GM12878 (cell line): ENCODE data around the gene TRAPPC4. TPM values are rescaled to one million over a fixed set of nuclear protein-coding genes. Genes with fewer than 3 reads are reported as not detected.

Source experiments
- ATAC-seq: fragments of 200-7000 bp; cut with Tn5 transposase; 3 replicates; pipeline ENCODE4 v1.9.1; 2020; ENCODE audit warnings: mild to moderate bottlenecking, moderate library complexity
- BruUV-seq: library from RNA; stranded (reverse); fragments of 400-500 nt; replicated peaks from 2 replicates; lab custom pipeline; 2021; lab: Mats Ljungman, UMichigan
- CTCF ChIA-PET: fragments of 300-600 bp; sonication (Branson Sonifier 250); formaldehyde crosslinking; extraction: SDS; loops from one replicate; lab custom pipeline; 2021; ENCODE audit warnings: inconsistent platforms; lab: Yijun Ruan, JAX
- POLR2A ChIA-PET: fragments of 350-600 bp; formaldehyde crosslinking; extraction: SDS; loops from one replicate; lab custom pipeline; 2021; ENCODE audit warnings: inconsistent platforms; lab: Charles Lee
- RAD21 ChIA-PET: fragments of 300-600 bp; sonication (Branson Sonifier 250); formaldehyde crosslinking; loops from one replicate; lab custom pipeline; 2023; ENCODE audit warnings: antibody characterized with exemption; ENCODE audit not compliant: unreplicated experiment; lab: Charles Lee
- SMC1A ChIA-PET: fragments of 300-600 bp; sonication (Branson Sonifier 250); formaldehyde crosslinking; loops from one replicate; lab custom pipeline; 2023; ENCODE audit not compliant: unreplicated experiment, uncharacterized antibody; lab: Charles Lee
- DNase-seq: peaks from one replicate; pipeline ENCODE4 v3.0.0-alpha.2; 2011; ENCODE audit warnings: low read depth, low spot score
- FAIRE-seq: peaks from 3 replicates; lab custom pipeline; 2011; peaks lifted over from hg19 to GRCh38; lab: Jason Lieb, UNC
- H2AFZ ChIP-seq: 2 replicates; pipeline ENCODE4 v1.6.0; 2011; ENCODE audit warnings: low read depth, low read length, control low read depth; ENCODE audit not compliant: control insufficient read depth
- H3K27ac ChIP-seq: 2 replicates; pipeline ENCODE4 v1.5.1; 2011; ENCODE audit warnings: control low read depth; ENCODE audit not compliant: control insufficient read depth, insufficient read depth
- H3K27me3 ChIP-seq, 2 experiments: replicated peaks in 1 of 2; 2 replicates each; pipeline versions ENCODE4 v1.6.0 to v1.6.1; 2011; ENCODE audit warnings: low read length in 1 of 2; ENCODE audit not compliant: control insufficient read depth in 2 of 2, insufficient read depth in 2 of 2
- H3K36me3 ChIP-seq, 2 experiments: 2 replicates each; pipeline ENCODE4 v1.5.1; 2011; ENCODE audit warnings: low read length in 1 of 2; ENCODE audit not compliant: control insufficient read depth in 2 of 2, insufficient read depth in 2 of 2
- H3K4me1 ChIP-seq: 2 replicates; pipeline ENCODE4 v1.6.1; 2011; ENCODE audit warnings: mild to moderate bottlenecking, low read length, moderate library complexity, mixed read lengths; ENCODE audit not compliant: control insufficient read depth, insufficient read depth
- H3K4me2 ChIP-seq: 2 replicates; pipeline ENCODE4 v1.6.0; 2011; ENCODE audit warnings: control low read depth; ENCODE audit not compliant: control insufficient read depth, insufficient read depth
- H3K4me3 ChIP-seq: fragments of 200-600 bp; sonication (generic); 2 replicates; pipeline ENCODE4 v1.5.1; 2016
- H3K79me2 ChIP-seq: 2 replicates; pipeline ENCODE4 v1.6.0; 2011; ENCODE audit warnings: low read length; ENCODE audit not compliant: control insufficient read depth, insufficient read depth
- H3K9ac ChIP-seq: 2 replicates; pipeline ENCODE4 v1.8.0; 2011; ENCODE audit warnings: low read length, control low read depth, mixed read lengths; ENCODE audit not compliant: control insufficient read depth, insufficient read depth
- H3K9me3 ChIP-seq: replicated peaks from 3 replicates; pipeline ENCODE4 v1.5.1; 2011; ENCODE audit warnings: mild to moderate bottlenecking, low read length; ENCODE audit not compliant: control insufficient read depth, insufficient read depth
- H4K20me1 ChIP-seq: 2 replicates; pipeline ENCODE4 v1.6.0; 2011; ENCODE audit not compliant: control insufficient read depth, insufficient read depth
- BACH1 ChIP-seq: fragments of 450-650 bp; IDR thresholded peaks from 2 replicates; pipeline ENCODE4 v1.6.1; 2017; ENCODE audit warnings: mild to moderate bottlenecking, borderline replicate concordance
- ETV6 ChIP-seq, 2 experiments: fragments of 450-650 bp in 1 of 2; IDR thresholded peaks in 1 of 2; conservative IDR thresholded peaks in 1 of 2; 2 replicates each; pipeline ENCODE4 v1.6.1; 2014; ENCODE audit warnings: antibody characterized with exemption in 1 of 2, borderline replicate concordance in 1 of 2, low read depth in 1 of 2, mild to moderate bottlenecking in 1 of 2, moderate library complexity in 1 of 2
- GABPA ChIP-seq: IDR thresholded peaks from 2 replicates; pipeline ENCODE4 v1.6.1; 2014; ENCODE audit warnings: antibody characterized with exemption, low read depth, mild to moderate bottlenecking, inconsistent platforms
- GATAD2B ChIP-seq: fragments of 450-650 bp; conservative IDR thresholded peaks from 2 replicates; pipeline ENCODE4 v1.6.1; 2017; ENCODE audit warnings: low read depth, mild to moderate bottlenecking, moderate library complexity
- IRF4 ChIP-seq: IDR thresholded peaks from 2 replicates; pipeline ENCODE4 v1.6.1; 2011; ENCODE audit warnings: low read depth, low read length
- NR2F1 ChIP-seq: fragments of 450-650 bp; conservative IDR thresholded peaks from 2 replicates; pipeline ENCODE4 v1.6.1; 2017; ENCODE audit warnings: mild to moderate bottlenecking
- POLR2AphosphoS5 ChIP-seq: IDR thresholded peaks from 2 replicates; pipeline ENCODE4 v1.6.1; 2011; ENCODE audit warnings: mild to moderate bottlenecking, low read length, inconsistent platforms
- YY1 ChIP-seq: IDR thresholded peaks from 2 replicates; pipeline ENCODE4 v1.6.1; 2011; ENCODE audit warnings: low read depth, mild to moderate bottlenecking, low read length
- WGBS: methylation state at CpG from one replicate; pipeline ENCODE4 v1.1.6; 2016; ENCODE audit warnings: low lambda C conversion rate; ENCODE audit not compliant: insufficient replicate concordance, insufficient coverage; ENCODE audit errors: missing lambda C conversion rate; 5-methylcytosine and 5-hydroxymethylcytosine counted together
- in situ Hi-C: fragments of 300-500 bp; cut with MboI; formaldehyde crosslinking; loops from 9 replicates; pipeline ENCODE4 v1.14.3; 2018; ENCODE audit warnings: mixed read lengths
- intact Hi-C: fragments of 100-400 bp; cut with micrococcal nuclease; formaldehyde crosslinking; loops from one replicate; pipeline ENCODE4 v1.14.2; 2022; ENCODE audit not compliant: unreplicated experiment
- polyA plus RNA-seq, 11 experiments: library from polyadenylated mRNA; depleted of rRNA in 4 of 11; unstranded in 6 of 11; stranded (reverse) in 5 of 11; fragments of >200 nt; fragmentation: Nextera tagmentation in 4 of 11; fragmentation: Illumina TruSeq in 1 of 11; extraction: Ambion mirVana in 4 of 11; extraction: Trizol in 1 of 11; gene quantifications; 1 replicate in 1 of 11; 2 replicates in 10 of 11; pipeline versions ENCODE4 v1.2.1 to v1.2.3, GENCODE V29; 2011 to 2016; ENCODE audit warnings: inconsistent platforms in 2 of 11, missing spikeins in 2 of 11, low read depth in 1 of 11
- total RNA-seq, 4 experiments: library from RNA; depleted of rRNA in 3 of 4; stranded (reverse); fragments of >200 nt in 3 of 4; fragmentation: Illumina TruSeq in 1 of 4; extraction: Trizol in 1 of 4; gene quantifications; 2 replicates each; pipeline versions ENCODE4 v1.2.1 to v1.2.3, GENCODE V29; 2013 to 2021
- TF ChIP-seq, protein P1 (sequence below): fragments of 450-650 bp; IDR thresholded peaks from 2 replicates; pipeline ENCODE4 v1.6.1; 2014; ENCODE audit warnings: mild to moderate bottlenecking
- TF ChIP-seq, protein P2 (sequence below): IDR thresholded peaks from 2 replicates; pipeline ENCODE4 v1.6.1; 2011; ENCODE audit warnings: mild to moderate bottlenecking, low read depth, low read length, moderate library complexity; ENCODE audit not compliant: insufficient replicate concordance

The TRAPPC4 gene
- total and polyA plus RNA-seq, 10 of the 15 experiments (the other 5 are each of a cell fraction or from before 2014, with no cell fraction given): 61.6 to 231 (median 98.8) TPM

DNA sequence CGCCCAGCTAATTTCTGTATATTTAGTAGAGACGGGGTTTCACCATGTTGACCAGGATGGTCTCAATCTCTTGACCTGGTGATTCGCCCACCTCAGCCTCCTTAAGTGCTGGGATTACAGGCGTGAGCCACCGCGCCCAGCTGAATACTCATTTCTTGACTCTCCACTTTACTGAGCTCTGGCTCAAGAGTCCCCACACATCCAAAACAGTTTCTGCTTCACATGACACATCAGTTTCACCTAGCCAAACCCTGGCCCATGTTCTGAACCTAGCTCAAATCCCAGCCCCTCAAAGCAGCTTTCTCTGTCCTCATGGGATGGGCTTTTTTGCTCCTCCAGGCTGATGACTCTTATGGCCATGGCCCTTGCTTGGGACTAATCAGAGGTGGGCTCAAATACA lies 28.6 kb downstream of the TRAPPC4 start (continued):
- no peak for TF ChIP-seq GABPA

DNA sequence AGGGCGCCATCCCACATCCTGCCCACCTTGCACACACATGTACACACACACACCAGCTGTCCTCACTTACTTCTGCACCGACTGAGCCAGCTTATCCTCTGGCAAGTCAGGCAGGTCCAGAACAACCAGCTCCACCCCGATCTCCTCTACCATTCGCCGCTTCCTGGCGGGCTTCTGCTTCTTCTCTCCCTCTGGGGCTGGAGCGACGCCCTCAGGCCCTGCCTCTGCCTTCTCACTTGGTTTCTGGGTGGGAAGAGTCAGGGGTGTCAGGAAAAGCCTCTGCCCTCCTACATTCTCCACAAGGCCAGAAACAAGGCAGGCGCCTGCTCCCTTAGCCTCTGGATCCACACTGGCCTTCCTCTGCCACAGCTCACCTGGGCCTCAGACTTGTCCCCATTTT lies 30.1 kb downstream of the TRAPPC4 start:
- H4K20me1 ChIP-seq: no peaks in the 10 kb centered on the region
- DNase-seq (no peak), FAIRE-seq (no peak), ATAC-seq (no peak)
- TSS peak; percentile 8 for BruUV-seq
- H3K9ac ChIP-seq: no peak overlapping the region
- no peak overlapping the region for H3K27ac ChIP-seq
- peaks cover 9% of the 10 kb centered on the region for H3K79me2 ChIP-seq
- SMC1A ChIA-PET: no interaction called here
- H3K4me2 ChIP-seq: no peak overlapping the region
- WGBS: 93% methylated on average over 9 of the region's 9 CpGs
- peaks cover 24% of the 10 kb centered on the region for H3K4me1 ChIP-seq
- H3K9me3 ChIP-seq: no peaks in the 10 kb centered on the region
- intact Hi-C loops (no loop called here), in situ Hi-C loops (no loop called here)
- TF ChIP-seq GABPA (no peak), IRF4 (no peak), YY1 (no peak), GATAD2B (no peak), BACH1 (no peak), POLR2AphosphoS5 (no peak), ETV6 (conservative IDR thresholded peaks at IDR 0.05 in 1 of 2, IDR thresholded peaks at IDR 0.05 in 1 of 2; ENCODE audit: borderline replicate concordance in 1 of 2, low read depth in 1 of 2) (no peak), NR2F1 (no peak)
- TF ChIP-seq, protein P1, sequence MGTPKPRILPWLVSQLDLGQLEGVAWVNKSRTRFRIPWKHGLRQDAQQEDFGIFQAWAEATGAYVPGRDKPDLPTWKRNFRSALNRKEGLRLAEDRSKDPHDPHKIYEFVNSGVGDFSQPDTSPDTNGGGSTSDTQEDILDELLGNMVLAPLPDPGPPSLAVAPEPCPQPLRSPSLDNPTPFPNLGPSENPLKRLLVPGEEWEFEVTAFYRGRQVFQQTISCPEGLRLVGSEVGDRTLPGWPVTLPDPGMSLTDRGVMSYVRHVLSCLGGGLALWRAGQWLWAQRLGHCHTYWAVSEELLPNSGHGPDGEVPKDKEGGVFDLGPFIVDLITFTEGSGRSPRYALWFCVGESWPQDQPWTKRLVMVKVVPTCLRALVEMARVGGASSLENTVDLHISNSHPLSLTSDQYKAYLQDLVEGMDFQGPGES: no peak
- TF ChIP-seq, protein P2, sequence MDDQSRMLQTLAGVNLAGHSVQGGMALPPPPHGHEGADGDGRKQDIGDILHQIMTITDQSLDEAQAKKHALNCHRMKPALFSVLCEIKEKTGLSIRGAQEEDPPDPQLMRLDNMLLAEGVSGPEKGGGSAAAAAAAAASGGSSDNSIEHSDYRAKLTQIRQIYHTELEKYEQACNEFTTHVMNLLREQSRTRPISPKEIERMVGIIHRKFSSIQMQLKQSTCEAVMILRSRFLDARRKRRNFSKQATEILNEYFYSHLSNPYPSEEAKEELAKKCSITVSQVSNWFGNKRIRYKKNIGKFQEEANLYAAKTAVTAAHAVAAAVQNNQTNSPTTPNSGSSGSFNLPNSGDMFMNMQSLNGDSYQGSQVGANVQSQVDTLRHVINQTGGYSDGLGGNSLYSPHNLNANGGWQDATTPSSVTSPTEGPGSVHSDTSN: no peak
- RAD21 ChIA-PET: no interaction called here
- H3K36me3 ChIP-seq: peaks cover 44 to 45% of the 10 kb centered on the region in 2 experiments
- no peaks in the 10 kb centered on the region for H3K27me3 ChIP-seq
- POLR2A ChIA-PET: interaction anchor here (0.9 to 2.5 kb wide), 3 partner anchors 7 to 19 kb away, joined by 3 to 10 read pairs (median 3); partner anchors contain the start of gene VPS11
- H2AFZ ChIP-seq: no peak overlapping the region
- CTCF ChIA-PET: no interaction called here
- H3K4me3 ChIP-seq: no peak overlapping the region
